Embryonic facial prominence (tissue), 1 donor: ENCODE results near the gene COIL.
"Not testable (repeated sequence)": the region's sequence is repeated elsewhere in the genome, so short reads cannot be mapped to it uniquely, and the experiment has no call there.

Experiments used
- DNase-seq: peaks from one replicate; pipeline ENCODE4 v3.0.0-alpha.2; 2016; ENCODE audit errors: extremely low spot score

The COIL gene

GRCh38 chr17:56960596-56961538, at the start of gene COIL:
Gene COIL (minus strand): TSS chr17:56961050. CDS start chr17:56961019, 31 bp downstream.
- DNase-seq: peak; percentile 80

- DNase-seq: no peak
Measured at GRCh38 chr17:57010487-57010886, 49.6 kb upstream of the COIL start.

GRCh38 chr17:57009737-57010445, 49.0 kb upstream of the COIL start:
- DNase-seq: no peak

GRCh38 chr17:57008958-57009357, 48.1 kb upstream of the COIL start:
- no peak for DNase-seq

GRCh38 chr17:57006040-57006439, 45.2 kb upstream of the COIL start:
- no peak for DNase-seq

GRCh38 chr17:57004944-57005579, 44.2 kb upstream of the COIL start:
- no peak for DNase-seq

GRCh38 chr17:57002904-57003303, 42.1 kb upstream of the COIL start:
- DNase-seq: no peak

- no peak for DNase-seq
Measured at GRCh38 chr17:57001541-57001940, 40.7 kb upstream of the COIL start.

GRCh38 chr17:56997313-56997712, 36.5 kb upstream of the COIL start:
- no peak for DNase-seq

GRCh38 chr17:56995766-56996165, 34.9 kb upstream of the COIL start:
- DNase-seq: no peak

- DNase-seq: no peak
Measured at GRCh38 chr17:56994009-56994792, 33.4 kb upstream of the COIL start.

- DNase-seq: no peak
Measured at GRCh38 chr17:56992364-56992763, 31.5 kb upstream of the COIL start.

GRCh38 chr17:56988901-56989572, 28.2 kb upstream of the COIL start:
- DNase-seq: no peak

GRCh38 chr17:56987283-56987834, 26.5 kb upstream of the COIL start:
- no peak for DNase-seq

- no peak for DNase-seq
Measured at GRCh38 chr17:56985371-56986162, 24.7 kb upstream of the COIL start.

- DNase-seq: no peak
Measured at GRCh38 chr17:56983366-56983765, 22.5 kb upstream of the COIL start.

GRCh38 chr17:56982312-56982711, 21.5 kb upstream of the COIL start:
- no peak for DNase-seq

- not testable (repeated sequence) for DNase-seq
Measured at GRCh38 chr17:56980526-56980925, 19.7 kb upstream of the COIL start.

- no peak for DNase-seq
Measured at GRCh38 chr17:56979091-56979480, 18.2 kb upstream of the COIL start.
